ENCODE data around the gene CPOX. TPM values are rescaled to one million over a fixed set of nuclear protein-coding genes. Genes with fewer than 3 reads are reported as not detected.

CPOX gene
- total RNA-seq, 1 donor from 2014 or later, result 34.8 TPM

- no peak overlapping the region for H3K27ac ChIP-seq
- H3K9me3 ChIP-seq, result no peaks in the 10 kb centered on the region
- DNase-seq (ENCODE audit: low spot score in 2 of 2), result no peak
- H3K4me1 ChIP-seq, result no peaks in the 10 kb centered on the region
- no peak overlapping the region for H3K4me3 ChIP-seq
- H3K27me3 ChIP-seq, result no peaks in the 10 kb centered on the region
- no peak for TF ChIP-seq CTCF (IDR thresholded peaks at IDR 0.05)
- intact Hi-C loops (cut with DNase I), result no loop called here
- no peaks in the 10 kb centered on the region for H3K36me3 ChIP-seq
Observed at GRCh38 chr3:98550833-98551232, 42.6 kb downstream of the CPOX start.

- Histone ChIP-seq H3K4me3 (no peak overlapping the region), H3K27ac (no peak overlapping the region), H3K4me1 (no peaks in the 10 kb centered on the region), H3K9me3 (no peaks in the 10 kb centered on the region), H3K27me3 (no peaks in the 10 kb centered on the region), H3K36me3 (no peaks in the 10 kb centered on the region)
- no peak for TF ChIP-seq CTCF (IDR thresholded peaks at IDR 0.05)
- no peak for DNase-seq (ENCODE audit: low spot score in 2 of 2)
- intact Hi-C loops (cut with DNase I), result no loop called here
Observed at GRCh38 chr3:98548544-98548943, 44.9 kb downstream of the CPOX start.

GRCh38 chr3:98545940-98546339 is 47.5 kb downstream of the CPOX start:
- intact Hi-C loops (cut with DNase I), result no loop called here
- DNase-seq (ENCODE audit: low spot score in 2 of 2), result no peak
- H3K36me3 ChIP-seq, result no peaks in the 10 kb centered on the region
- H3K9me3 ChIP-seq, result no peaks in the 10 kb centered on the region
- TF ChIP-seq CTCF (IDR thresholded peaks at IDR 0.05), result no peak
- no peak overlapping the region for H3K27ac ChIP-seq
- H3K4me1 ChIP-seq, result no peaks in the 10 kb centered on the region
- H3K27me3 ChIP-seq, result no peaks in the 10 kb centered on the region
- H3K4me3 ChIP-seq, result no peak overlapping the region

- intact Hi-C loops (cut with DNase I), result no loop called here
- Histone ChIP-seq H3K9me3 (no peaks in the 10 kb centered on the region), H3K4me3 (no peak overlapping the region), H3K27me3 (no peaks in the 10 kb centered on the region), H3K36me3 (no peaks in the 10 kb centered on the region), H3K4me1 (no peaks in the 10 kb centered on the region), H3K27ac (no peak overlapping the region)
- no peak for TF ChIP-seq CTCF (IDR thresholded peaks at IDR 0.05)
- DNase-seq (ENCODE audit: low spot score in 2 of 2), result no peak
Observed at GRCh38 chr3:98542623-98543022, 50.8 kb downstream of the CPOX start.

- intact Hi-C loops (cut with DNase I), result no loop called here
Observed at GRCh38 chr3:98541695-98542094, 51.7 kb downstream of the CPOX start.

More at GRCh38 chr3:98541695-98542094, 51.7 kb downstream of the CPOX start:
- H3K27ac ChIP-seq, result no peak overlapping the region
- H3K4me1 ChIP-seq, result no peaks in the 10 kb centered on the region
- H3K9me3 ChIP-seq, result no peaks in the 10 kb centered on the region
- no peak for TF ChIP-seq CTCF (IDR thresholded peaks at IDR 0.05)
- no peak overlapping the region for H3K4me3 ChIP-seq
- no peak for DNase-seq (ENCODE audit: low spot score in 2 of 2)
- no peaks in the 10 kb centered on the region for H3K36me3 ChIP-seq
- no peaks in the 10 kb centered on the region for H3K27me3 ChIP-seq

Data from ascending aorta (tissue), 2 donors.